ENCODE measurements around the gene SLC2A2.

The SLC2A2 gene

DNA sequence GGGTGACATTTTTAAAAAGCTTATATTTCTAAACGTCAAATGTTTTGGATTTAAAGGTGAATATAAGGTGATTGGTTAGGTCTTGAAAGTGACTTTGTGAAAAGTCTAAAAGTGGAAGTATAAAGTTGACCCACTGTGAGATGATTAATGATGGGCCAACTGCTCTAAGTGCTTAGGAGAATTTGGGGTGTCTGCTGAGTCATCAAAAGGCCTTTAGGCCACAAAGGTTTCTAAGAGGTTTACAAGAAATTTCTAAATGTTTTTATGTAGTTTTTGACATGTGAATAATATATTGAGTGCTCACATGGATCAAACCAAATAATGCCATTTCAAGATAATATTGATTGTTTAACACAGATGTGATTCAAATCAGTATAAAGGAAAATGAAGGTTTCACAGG, 39.2 kb upstream of the SLC2A2 start:
- no peak overlapping the region for H3K4me2 ChIP-seq (ENCODE audit: low read length)
- no peaks in the 10 kb centered on the region for H3K4me1 ChIP-seq (ENCODE audit: low read length)
- H3K4me3 ChIP-seq (ENCODE audit: low read length), result no peak overlapping the region
- H3K27me3 ChIP-seq (ENCODE audit: low read depth, low read length), result no peaks in the 10 kb centered on the region
- TF ChIP-seq, protein P1, sequence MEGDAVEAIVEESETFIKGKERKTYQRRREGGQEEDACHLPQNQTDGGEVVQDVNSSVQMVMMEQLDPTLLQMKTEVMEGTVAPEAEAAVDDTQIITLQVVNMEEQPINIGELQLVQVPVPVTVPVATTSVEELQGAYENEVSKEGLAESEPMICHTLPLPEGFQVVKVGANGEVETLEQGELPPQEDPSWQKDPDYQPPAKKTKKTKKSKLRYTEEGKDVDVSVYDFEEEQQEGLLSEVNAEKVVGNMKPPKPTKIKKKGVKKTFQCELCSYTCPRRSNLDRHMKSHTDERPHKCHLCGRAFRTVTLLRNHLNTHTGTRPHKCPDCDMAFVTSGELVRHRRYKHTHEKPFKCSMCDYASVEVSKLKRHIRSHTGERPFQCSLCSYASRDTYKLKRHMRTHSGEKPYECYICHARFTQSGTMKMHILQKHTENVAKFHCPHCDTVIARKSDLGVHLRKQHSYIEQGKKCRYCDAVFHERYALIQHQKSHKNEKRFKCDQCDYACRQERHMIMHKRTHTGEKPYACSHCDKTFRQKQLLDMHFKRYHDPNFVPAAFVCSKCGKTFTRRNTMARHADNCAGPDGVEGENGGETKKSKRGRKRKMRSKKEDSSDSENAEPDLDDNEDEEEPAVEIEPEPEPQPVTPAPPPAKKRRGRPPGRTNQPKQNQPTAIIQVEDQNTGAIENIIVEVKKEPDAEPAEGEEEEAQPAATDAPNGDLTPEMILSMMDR (IDR thresholded peaks at IDR 0.05; ENCODE audit: low read depth, low read length), result no peak
- no peak for TF ChIP-seq EZH2phosphoT487 (IDR thresholded peaks at IDR 0.05; ENCODE audit: low read depth)
- no peaks in the 10 kb centered on the region for H3K79me2 ChIP-seq (ENCODE audit: low read length)
- H4K20me1 ChIP-seq (ENCODE audit: insufficient read depth, low read length), result no peaks in the 10 kb centered on the region
- H2AFZ ChIP-seq (ENCODE audit: low read depth, low read length), result no peak overlapping the region
- H3K9me3 ChIP-seq (ENCODE audit: insufficient read depth, low read length), result no peaks in the 10 kb centered on the region
- H3K36me3 ChIP-seq (replicated peaks; ENCODE audit: low read depth, low read length), result peaks cover 48% of the 10 kb centered on the region
- H3K9ac ChIP-seq (ENCODE audit: low read length), result no peak overlapping the region
- no peak overlapping the region for H3K27ac ChIP-seq (ENCODE audit: low read length)

DNA sequence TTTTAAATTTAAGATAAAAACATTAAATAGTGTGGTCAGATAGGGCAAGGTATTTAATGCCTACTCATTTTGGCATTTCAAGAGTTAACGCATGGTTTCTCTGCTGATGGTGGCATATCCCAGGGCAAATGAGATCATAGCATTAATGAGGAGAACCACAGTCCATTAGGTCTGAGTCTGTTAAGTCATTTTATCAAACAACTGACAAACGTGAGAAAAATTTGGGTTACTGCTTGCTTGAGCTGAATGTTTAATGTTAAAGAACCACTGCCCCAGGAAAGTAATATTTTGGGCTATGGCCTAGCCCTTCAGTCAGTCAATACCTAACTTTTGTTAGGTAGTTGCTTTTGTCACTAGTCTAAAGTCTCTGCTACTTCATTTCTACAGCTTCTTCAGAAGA, 37.9 kb upstream of the SLC2A2 start:
- no peak overlapping the region for H2AFZ ChIP-seq (ENCODE audit: low read depth, low read length)
- no peaks in the 10 kb centered on the region for H4K20me1 ChIP-seq (ENCODE audit: insufficient read depth, low read length)
- no peaks in the 10 kb centered on the region for H3K27me3 ChIP-seq (ENCODE audit: low read depth, low read length)
- no peak overlapping the region for H3K9ac ChIP-seq (ENCODE audit: low read length)
- H3K4me1 ChIP-seq (ENCODE audit: low read length), result no peaks in the 10 kb centered on the region
- H3K36me3 ChIP-seq (replicated peaks; ENCODE audit: low read depth, low read length), result peaks cover 37% of the 10 kb centered on the region
- H3K4me3 ChIP-seq (ENCODE audit: low read length), result no peak overlapping the region
- no peak overlapping the region for H3K27ac ChIP-seq (ENCODE audit: low read length)
- no peaks in the 10 kb centered on the region for H3K9me3 ChIP-seq (ENCODE audit: insufficient read depth, low read length)
- H3K79me2 ChIP-seq (ENCODE audit: low read length), result no peaks in the 10 kb centered on the region
- TF ChIP-seq EZH2phosphoT487 (IDR thresholded peaks at IDR 0.05; ENCODE audit: low read depth), result no peak
- TF ChIP-seq, protein P1 (IDR thresholded peaks at IDR 0.05; ENCODE audit: low read depth, low read length), result no peak
- no peak overlapping the region for H3K4me2 ChIP-seq (ENCODE audit: low read length)

DNA sequence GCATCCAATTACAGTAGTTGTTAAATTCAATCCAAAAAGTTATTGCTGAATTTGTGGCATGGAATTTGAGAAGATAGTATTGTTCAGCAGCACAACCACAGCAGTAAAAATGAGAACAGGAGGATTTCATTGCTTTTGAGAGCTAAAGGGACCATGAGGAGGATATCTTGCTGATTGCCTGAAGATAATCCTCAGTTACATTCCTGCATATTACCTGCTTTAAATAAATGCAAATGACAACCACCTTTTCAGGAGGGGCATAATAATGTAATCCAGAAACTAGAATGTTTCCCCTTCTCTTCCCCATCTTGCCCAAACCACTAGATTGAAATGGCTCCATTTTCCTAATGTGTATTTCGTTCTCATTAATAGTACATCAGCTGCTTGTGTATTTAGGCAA, 35.2 kb upstream of the SLC2A2 start:
- H3K27ac ChIP-seq (ENCODE audit: low read length), result no peak overlapping the region
- TF ChIP-seq, protein P1 (IDR thresholded peaks at IDR 0.05; ENCODE audit: low read depth, low read length), result no peak
- no peak for TF ChIP-seq EZH2phosphoT487 (IDR thresholded peaks at IDR 0.05; ENCODE audit: low read depth)

DNA sequence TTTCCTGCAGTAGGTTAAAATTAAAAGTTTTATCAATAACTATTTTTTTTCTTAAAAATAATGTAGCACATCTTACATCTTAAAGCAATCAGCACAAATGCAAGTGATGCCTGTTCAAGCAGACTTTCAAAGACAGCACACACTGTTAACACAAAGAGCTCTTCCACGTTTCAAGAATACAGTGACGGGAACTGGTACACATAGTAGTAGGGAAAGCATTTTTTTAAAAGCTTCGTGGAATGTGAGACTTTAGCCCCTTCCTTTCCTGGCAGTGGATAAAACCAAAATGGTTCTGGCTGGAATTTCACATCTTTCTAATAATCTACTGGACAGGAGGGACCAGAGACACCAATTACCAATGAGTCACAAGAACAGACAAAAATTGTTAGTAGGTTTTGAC, 33.5 kb upstream of the SLC2A2 start:
- no peaks in the 10 kb centered on the region for H3K9me3 ChIP-seq (ENCODE audit: insufficient read depth, low read length)
- H4K20me1 ChIP-seq (ENCODE audit: insufficient read depth, low read length), result no peaks in the 10 kb centered on the region
- peaks cover 12% of the 10 kb centered on the region for H3K36me3 ChIP-seq (replicated peaks; ENCODE audit: low read depth, low read length)
- no peak overlapping the region for H3K4me3 ChIP-seq (ENCODE audit: low read length)
- no peak overlapping the region for H3K9ac ChIP-seq (ENCODE audit: low read length)
- no peak overlapping the region for H3K4me2 ChIP-seq (ENCODE audit: low read length)
- no peak overlapping the region for H2AFZ ChIP-seq (ENCODE audit: low read depth, low read length)
- no peak for TF ChIP-seq EZH2phosphoT487 (IDR thresholded peaks at IDR 0.05; ENCODE audit: low read depth)
- H3K4me1 ChIP-seq (ENCODE audit: low read length), result no peaks in the 10 kb centered on the region
- no peak overlapping the region for H3K27ac ChIP-seq (ENCODE audit: low read length)
- no peaks in the 10 kb centered on the region for H3K27me3 ChIP-seq (ENCODE audit: low read depth, low read length)
- H3K79me2 ChIP-seq (ENCODE audit: low read length), result no peaks in the 10 kb centered on the region

More for the DNA sequence above, 35.2 kb upstream of the SLC2A2 start:
- H3K36me3 ChIP-seq (replicated peaks; ENCODE audit: low read depth, low read length), result peaks cover 30% of the 10 kb centered on the region
- no peaks in the 10 kb centered on the region for H4K20me1 ChIP-seq (ENCODE audit: insufficient read depth, low read length)
- no peak overlapping the region for H3K9ac ChIP-seq (ENCODE audit: low read length)
- no peaks in the 10 kb centered on the region for H3K4me1 ChIP-seq (ENCODE audit: low read length)
- no peaks in the 10 kb centered on the region for H3K79me2 ChIP-seq (ENCODE audit: low read length)
- H2AFZ ChIP-seq (ENCODE audit: low read depth, low read length), result no peak overlapping the region
- H3K9me3 ChIP-seq (ENCODE audit: insufficient read depth, low read length), result no peaks in the 10 kb centered on the region
- no peaks in the 10 kb centered on the region for H3K27me3 ChIP-seq (ENCODE audit: low read depth, low read length)
- no peak overlapping the region for H3K4me3 ChIP-seq (ENCODE audit: low read length)
- H3K4me2 ChIP-seq (ENCODE audit: low read length), result no peak overlapping the region

Measured in OCI-LY3 (cell line).